IPS-18c (cell line): ENCODE data around the gene CSNK2B.

Experiments
- H3K4me3 ChIP-seq: 2 replicates; pipeline ENCODE4 v1.7.0; 2013; ENCODE audit warnings: low read depth, mild to moderate bottlenecking, low read length, moderate library complexity; ENCODE audit not compliant: insufficient read depth
- H3K9me3 ChIP-seq: one replicate; pipeline ENCODE4 v1.6.1; 2013; ENCODE audit warnings: mild to moderate bottlenecking, low read length, moderate library complexity; ENCODE audit not compliant: control insufficient read depth, insufficient read depth

CSNK2B gene

DNA sequence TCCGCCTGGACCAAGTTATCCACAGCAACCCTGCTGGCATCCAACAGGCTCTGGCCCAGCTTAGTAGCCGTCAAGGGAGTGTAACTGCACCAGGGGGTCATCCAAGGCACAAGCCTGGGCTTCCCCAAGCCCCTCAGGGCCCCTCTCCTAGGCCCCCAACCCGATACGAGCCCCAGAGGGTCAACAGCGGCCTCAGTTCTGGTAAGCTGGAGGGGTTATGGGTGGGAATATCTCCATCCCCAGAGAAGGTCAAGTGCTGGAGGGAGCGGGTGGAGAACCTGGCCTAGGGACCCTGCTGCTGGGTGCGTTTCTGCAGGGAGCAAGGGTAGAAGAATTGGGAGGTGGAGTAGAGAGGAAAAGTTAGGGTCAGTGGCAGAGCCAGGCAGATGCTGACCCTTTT, 32.4 kb upstream of the CSNK2B start:
- Histone ChIP-seq H3K9me3 (peaks cover 2% of the 10 kb centered on the region), H3K4me3 (no peak overlapping the region)

DNA sequence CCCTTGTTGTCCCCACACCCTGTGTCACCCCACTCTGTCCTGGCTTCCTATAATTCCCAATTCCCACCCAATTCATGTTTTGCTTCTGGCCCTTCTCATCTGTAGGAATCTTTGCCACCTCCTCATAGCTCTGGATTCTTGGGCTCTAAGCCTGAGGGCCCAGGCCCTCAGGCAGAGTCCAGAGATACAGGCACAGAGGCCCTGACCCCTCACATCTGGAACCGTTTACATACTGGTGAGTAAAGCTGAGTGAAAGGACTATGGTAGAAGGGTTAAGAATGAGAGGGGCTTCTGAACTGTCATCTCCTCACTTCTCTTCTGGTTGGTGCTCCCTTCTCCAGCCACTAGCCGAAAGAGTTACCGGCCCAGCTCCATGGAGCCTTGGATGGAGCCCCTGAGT, 31.7 kb upstream of the CSNK2B start:
- H3K4me3 ChIP-seq: no peak overlapping the region
- H3K9me3 ChIP-seq: no peaks in the 10 kb centered on the region

DNA sequence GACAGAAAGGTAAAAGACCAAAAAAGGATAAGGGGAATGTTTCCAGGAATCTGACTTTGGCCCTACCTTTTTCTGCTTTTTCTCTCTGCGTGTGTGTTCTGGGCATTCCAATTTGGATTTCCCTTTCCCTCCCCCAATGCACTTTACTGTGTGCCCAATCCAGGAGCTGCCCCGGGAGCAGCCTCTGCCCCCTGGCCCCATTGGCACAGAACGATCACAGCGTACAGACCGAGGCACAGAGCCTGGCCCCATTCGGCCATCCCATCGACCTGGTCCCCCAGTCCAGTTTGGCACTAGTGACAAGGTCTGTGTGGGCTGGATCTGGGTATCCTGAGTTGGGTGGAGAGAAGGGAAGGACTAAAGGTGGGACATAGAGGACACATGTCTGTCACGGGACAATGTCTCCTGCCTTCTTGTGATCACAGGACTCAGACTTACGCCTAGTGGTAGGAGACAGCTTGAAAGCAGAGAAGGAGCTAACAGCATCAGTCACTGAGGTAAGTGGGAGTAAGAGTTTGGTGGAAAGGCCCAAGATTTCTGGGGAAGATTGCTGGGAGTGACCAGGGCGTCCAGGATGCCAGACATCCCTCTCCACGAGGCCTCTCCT, 30.8 kb upstream of the CSNK2B start:
- H3K9me3 ChIP-seq: no peaks in the 10 kb centered on the region

DNA sequence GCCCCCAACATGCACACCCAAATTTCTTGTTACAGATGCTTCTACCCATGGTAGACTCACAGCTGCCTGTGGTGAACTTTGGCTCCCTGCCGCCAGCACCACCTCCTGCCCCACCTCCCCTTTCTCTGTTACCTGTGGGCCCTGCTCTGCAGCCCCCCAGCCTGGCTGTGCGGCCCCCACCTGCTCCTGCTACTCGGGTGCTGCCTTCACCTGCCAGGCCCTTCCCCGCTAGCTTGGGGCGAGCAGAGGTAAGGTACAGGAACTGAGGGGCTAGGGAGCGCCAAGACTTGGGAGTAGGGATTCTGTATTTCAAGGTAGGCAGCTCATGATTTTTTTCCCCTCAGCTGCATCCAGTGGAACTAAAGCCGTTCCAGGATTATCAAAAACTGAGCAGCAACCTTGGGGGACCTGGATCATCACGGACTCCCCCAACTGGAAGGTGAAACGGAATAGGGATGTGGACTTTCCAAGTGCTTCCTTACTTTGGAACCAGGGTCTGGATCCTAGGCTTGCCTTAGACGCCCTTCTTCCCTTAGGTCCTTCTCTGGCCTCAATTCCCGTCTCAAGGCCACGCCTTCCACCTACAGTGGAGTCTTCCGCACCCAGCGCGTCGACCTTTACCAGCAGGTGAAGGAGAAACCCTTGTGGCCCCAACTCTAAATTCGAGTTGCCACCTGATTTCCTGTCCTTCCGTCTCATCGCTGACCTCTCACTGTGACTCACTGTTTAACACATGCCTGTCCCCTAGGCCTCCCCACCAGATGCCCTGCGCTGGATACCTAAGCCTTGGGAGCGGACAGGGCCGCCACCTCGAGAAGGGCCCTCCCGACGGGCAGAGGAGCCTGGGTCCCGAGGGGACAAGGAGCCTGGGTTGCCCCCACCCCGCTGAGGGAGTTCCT, 28.9 kb upstream of the CSNK2B start:
- H3K9me3 ChIP-seq: no peaks in the 10 kb centered on the region
- no peak overlapping the region for H3K4me3 ChIP-seq

More for the DNA sequence above, 30.8 kb upstream of the CSNK2B start:
- no peak overlapping the region for H3K4me3 ChIP-seq

DNA sequence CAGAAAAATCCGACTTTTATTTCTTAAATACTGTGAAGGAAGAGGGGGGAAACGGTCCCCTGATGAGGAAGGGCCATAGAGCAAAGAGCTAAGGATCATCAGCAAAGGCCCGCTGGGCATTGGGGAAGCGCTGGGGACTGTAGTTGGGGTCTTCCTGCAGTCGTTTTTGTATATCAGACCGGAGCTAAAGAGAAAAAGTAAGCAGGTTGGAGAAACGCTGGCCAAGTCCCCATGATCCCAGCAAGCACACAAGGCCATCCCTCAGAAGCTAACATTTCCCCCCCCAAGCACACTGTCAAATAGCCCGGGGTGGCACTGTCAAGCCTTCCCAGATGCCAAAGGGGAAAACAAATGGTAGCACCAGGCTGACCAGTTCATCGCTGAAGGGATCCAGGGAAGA, 26.8 kb upstream of the CSNK2B start:
- H3K9me3 ChIP-seq: no peaks in the 10 kb centered on the region

DNA sequence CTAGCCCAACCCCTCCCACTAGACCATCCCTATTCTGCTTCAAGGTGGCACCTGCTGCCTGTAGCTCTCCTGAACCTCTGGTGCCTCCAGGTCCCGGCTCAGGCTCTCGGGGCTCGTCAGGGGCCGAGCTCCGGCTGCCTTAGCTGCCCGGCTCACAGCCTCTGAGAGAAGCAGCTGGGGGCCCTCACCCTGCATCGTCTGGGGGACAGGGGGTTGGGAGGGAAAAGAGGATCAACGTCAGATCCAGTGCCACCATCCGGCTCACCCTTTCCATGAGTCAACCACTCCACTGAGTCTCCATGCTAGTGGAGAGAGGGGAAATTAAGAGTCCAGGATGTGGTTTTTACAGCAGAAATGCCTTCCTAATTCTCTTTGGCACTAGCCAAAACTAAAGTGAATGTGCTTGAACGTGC, 26.4 kb upstream of the CSNK2B start:
- Histone ChIP-seq H3K4me3 (no peak overlapping the region), H3K9me3 (no peaks in the 10 kb centered on the region)

More for the DNA sequence above, 26.8 kb upstream of the CSNK2B start:
- no peak overlapping the region for H3K4me3 ChIP-seq

DNA sequence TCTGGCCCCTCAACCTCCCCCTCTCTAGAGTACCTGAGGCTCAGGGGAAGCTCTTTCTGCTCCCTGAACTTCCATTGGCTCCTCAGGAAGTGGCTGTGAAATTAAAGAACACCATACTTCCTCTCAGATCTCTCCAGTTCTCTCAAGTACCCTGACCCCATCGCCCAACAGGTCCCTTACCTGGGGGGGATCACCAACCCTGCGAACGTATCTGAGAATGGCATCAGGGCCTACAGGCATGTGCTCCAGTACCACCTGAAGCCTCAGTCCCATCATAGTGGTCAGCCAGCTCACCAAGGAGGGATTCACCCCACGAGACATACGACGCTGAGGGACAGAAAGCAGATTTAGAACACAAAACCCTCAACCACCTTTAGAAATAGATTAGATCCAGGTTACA, 25.3 kb upstream of the CSNK2B start:
- Histone ChIP-seq H3K4me3 (no peak overlapping the region), H3K9me3 (no peaks in the 10 kb centered on the region)

DNA sequence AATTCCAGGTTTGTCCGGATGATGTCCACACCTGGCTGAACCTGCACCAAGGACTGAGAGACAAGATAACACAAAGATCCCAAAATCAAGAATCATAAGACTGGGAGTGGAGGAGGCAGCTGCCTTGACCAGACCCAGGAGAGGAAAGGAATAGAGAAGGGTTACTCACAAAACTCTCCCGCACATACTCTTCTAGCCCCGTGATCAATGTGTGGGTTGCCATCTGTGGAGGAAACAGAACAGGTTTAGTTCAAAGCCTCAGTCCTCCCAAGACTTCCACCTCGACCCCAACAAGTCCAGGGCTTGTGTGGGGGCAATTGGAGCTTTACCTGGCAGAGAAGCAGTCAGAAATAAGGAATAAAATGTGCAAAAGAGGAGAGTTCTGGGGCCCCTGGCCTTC, 24.5 kb upstream of the CSNK2B start:
- Histone ChIP-seq H3K4me3 (no peak overlapping the region), H3K9me3 (no peaks in the 10 kb centered on the region)

DNA sequence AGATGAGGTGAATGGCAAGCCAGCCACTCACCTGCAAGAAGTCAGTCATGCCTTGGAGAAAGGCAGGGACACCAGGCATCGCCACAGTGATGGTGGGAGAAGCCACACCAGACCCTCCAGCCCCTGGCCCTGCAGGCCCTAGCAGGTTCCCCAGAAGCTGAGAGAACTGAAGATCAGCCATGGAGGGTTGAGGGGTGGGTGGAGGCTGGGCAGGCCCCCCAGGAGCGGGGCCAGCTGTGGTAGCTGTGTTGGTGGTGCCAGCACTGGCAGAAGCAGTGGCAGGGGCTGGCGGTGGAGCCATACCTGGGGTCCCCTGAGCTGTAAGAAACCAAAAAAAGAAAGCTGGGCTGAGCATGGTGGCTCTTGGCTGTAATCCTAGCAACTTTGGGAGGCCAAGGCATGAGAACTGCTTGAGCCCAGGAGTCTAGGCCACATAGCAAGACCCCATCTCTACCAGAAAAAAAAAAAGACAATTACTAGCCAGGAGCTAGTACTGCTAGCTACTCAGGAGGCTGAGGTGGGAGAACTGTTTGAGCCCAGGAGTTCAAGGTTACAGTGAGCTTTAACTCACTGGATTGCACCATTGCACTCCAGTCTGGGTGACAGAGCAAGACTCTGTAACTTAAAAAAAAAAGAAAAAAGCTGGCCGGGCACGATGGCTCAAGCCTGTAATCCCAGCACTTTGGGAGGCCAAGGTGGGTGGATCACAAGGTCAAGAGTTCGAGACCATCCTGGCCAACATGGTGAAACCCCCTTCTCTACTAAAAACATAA, 22.9 kb upstream of the CSNK2B start:
- H3K4me3 ChIP-seq: no peak overlapping the region
- no peaks in the 10 kb centered on the region for H3K9me3 ChIP-seq

DNA sequence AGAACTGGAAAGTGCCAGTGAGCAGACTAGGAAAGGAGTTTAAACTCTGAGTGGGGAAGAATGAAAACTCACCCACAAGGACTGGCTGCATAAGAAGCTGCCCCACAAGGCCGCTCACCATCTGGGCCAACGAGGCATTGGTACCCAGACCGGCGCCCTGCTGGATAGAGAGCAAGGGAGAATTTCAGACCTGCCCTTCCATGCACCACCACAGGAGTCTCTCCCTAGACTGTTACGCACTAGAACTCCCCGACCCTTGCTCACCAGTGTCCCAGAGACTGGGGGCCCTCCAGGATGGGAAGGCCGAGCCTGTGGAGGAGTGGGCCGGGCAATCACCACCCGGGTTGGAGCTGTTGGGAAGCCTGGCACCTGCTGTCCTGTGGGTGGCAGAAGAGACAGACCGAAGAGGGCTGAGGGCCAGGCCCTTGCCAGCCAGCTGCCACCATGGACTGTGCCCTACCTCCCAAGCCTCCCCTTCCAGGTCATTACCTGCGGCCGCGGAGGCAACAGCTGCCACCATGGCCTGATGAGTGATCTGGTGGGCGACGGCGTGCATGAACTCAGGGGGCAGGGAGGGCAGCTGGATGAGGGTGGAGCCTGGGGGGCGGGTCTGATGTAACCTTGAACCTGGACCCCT, 21.9 kb upstream of the CSNK2B start:
- H3K4me3 ChIP-seq: no peak overlapping the region
- no peaks in the 10 kb centered on the region for H3K9me3 ChIP-seq

DNA sequence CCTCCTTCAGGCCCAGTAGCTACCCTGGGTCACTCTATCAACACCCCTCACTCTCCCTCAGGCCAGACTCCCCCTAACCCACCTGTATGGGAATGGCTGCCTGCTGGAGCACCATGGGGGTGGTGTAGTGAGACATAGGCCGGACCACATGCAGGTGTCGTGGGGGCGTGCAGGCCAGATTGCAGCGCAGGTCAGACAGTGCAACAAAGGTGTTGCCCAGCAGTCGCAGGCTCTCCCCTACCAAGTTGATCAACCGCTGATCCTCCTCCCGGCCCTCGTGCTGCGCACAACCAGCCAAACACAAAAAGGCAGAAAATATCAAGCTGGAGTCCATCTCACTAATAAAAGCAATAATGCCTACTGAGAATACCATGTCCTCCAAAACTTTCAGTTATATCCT, 20.6 kb upstream of the CSNK2B start:
- Histone ChIP-seq H3K4me3 (no peak overlapping the region), H3K9me3 (no peaks in the 10 kb centered on the region)

DNA sequence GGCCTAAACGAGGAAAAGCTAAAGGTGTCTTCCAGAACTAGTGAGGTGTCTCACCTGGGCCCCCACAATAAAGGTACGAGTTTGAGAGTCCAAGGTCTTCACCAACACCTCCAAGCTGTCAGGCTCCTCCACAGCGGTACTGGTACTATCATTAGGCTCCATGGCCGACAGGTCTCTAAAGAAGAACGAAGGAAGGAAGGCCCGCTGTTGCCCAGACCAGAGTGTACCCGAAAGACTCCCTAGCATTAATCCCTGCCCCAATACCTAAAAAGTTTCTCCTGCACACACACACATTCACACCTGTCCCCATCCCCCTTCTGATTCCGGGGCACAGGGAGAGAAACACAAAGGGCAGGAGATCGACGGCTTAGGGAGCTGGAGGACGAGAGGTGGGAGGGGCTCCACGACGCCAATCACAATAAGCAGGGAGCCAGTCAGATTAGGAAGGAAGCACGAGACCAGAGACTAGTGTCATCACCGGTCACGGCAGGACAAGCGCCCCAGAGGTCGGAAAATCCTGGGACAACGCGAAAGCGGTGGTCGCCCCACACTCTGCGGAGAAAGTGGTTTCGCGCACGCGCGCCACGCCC, 14.2 kb upstream of the CSNK2B start:
- Histone ChIP-seq H3K9me3 (no peaks in the 10 kb centered on the region), H3K4me3 (peak overlapping the region; percentile 86)

DNA sequence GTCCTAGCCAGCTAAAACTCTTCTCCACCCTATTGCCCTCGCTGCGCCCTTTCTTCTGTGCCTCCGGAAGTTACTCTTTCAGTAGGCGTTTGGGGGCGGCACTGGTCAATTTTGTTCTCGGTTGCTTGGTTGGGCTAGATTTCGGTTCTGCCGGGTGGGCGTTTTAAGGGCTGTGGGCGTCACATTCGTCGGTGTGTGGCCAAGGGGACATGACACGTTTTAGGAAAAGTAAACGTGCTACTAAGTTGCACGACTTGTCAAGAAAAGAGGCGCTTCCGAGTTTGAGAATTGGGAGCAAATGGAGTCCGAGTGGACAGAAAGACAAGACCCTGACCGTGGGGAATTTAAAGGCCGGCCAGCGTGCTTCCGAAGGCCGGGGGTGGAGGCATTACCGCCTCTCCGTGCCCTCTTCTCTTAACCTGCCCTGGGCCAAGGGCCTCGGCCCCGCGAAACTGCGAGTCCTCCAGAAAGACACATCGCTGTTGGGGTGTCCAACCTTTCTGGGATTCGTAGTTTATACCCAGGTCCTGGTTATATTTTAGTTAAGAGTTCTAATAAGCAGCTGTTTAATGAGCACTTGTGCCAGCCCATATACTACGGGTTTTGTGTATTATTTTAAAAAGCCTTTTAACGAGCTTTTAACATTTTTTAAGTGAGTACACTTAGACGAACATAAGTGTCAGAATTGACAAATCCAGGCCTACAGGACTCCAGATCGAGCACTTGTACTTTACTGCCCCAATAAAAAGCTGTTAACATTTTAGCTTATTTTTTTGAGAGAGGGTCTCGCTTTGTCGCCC, 12.8 kb upstream of the CSNK2B start:
- no peaks in the 10 kb centered on the region for H3K9me3 ChIP-seq

DNA sequence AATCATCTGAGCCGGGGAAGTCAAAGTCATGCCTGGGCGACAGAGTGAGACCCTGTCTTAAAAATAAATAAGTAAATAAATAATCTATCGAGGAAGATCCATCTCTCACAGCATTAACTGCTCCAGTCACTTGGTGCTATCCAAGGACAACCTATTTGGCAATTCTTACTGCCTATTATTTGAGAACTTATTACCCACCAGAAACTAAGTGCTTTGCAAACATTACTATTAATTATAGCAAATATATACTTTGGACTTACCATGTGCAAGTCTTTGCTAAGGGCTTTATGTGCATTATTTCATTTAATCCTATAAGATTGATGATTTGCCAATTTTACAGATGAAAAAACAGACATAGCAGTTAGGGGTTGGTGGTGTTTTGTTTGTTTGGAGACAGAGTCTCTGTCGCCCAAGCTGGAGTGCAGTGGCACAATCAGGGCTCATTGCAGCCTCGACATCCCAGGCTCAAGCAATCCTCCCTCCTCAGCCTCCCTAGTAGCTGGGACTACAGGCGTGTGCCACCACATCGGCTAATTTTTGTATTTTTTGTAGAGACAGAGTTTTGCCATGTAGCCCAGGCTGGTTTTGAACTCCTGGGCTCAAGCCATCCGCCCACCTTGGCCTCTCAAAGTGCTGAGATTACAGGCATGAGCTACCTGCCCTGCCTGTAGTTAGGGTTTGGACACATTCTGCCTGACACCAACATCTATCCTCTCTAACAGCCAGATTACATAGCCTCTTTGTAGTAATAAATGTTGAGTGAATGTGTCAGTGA, 11.1 kb upstream of the CSNK2B start:
- H3K4me3 ChIP-seq: no peak overlapping the region
- H3K9me3 ChIP-seq: no peaks in the 10 kb centered on the region

More for the DNA sequence above, 12.8 kb upstream of the CSNK2B start:
- peak overlapping the region; percentile 86 for H3K4me3 ChIP-seq

DNA sequence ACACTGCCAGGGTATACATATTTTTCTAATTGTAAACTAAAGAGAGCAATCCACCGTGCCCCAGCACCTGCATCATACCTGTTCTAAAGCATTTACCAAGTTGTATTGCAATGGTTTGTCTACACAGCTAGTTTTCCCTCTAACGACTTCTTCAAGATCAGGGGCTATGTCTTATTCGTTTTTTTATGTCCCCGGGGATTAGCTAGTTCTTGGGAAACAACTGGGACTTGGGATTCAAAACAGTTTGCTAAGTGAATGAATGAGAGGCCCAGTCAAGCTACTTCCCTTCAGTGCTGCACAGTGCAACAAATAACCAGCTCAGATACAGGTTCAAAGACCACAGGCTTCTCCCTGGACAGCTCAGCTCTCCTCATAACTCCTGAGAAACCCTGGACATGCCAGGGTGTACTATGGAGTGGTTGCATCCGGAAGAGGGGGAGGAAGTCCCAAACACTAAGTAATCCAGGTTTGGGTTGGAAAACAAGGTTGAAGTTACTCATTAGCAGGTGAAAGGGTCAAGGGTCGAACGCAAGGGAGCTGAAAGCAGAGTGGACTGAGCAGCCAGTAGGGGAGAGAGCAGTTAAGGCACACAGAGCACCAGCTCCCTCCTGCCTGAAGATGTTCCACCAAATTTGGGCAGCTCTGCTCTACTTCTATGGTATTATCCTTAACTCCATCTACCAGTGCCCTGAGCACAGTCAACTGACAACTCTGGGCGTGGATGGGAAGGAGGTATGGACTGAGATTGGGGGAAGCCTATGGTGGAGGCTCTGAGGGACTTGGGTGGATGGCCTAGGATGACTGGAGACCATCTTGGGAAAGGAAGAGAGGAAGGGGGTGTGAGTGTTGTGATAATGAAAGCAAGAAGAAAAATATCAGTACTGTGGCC, 10.3 kb upstream of the CSNK2B start, which contains the start of gene APOM:
Gene APOM, plus strand, starts transcription at position 546 of the 889 bp plus-strand sequence. Its CDS starts 73 bp downstream, at position 619.
- no peaks in the 10 kb centered on the region for H3K9me3 ChIP-seq
- H3K4me3 ChIP-seq: no peak within 1 kb of the TSS
